ENCODE data around the gene IFI27L2.

IFI27L2 gene

GRCh38 chr14:94100847-94101246 is 28.6 kb downstream of the IFI27L2 start:
- DNase-seq (ENCODE audit: low spot score) = no peak

GRCh38 chr14:94099006-94099405 is 30.4 kb downstream of the IFI27L2 start:
- DNase-seq (ENCODE audit: low spot score) = no peak

GRCh38 chr14:94098326-94098992 is 30.9 kb downstream of the IFI27L2 start:
- no peak for DNase-seq (ENCODE audit: low spot score)

- DNase-seq (ENCODE audit: low spot score) = no peak
Measured at GRCh38 chr14:94097091-94097490, 32.3 kb downstream of the IFI27L2 start.

- DNase-seq (ENCODE audit: low spot score) = no peak
Measured at GRCh38 chr14:94093418-94093817, 36.0 kb downstream of the IFI27L2 start.

- DNase-seq (ENCODE audit: low spot score) = no peak
Measured at GRCh38 chr14:94089479-94089878, 39.9 kb downstream of the IFI27L2 start.

- DNase-seq (ENCODE audit: low spot score) = no peak
Measured at GRCh38 chr14:94088516-94088915, 40.9 kb downstream of the IFI27L2 start.

- no peak for DNase-seq (ENCODE audit: low spot score)
Measured at GRCh38 chr14:94087891-94088290, 41.5 kb downstream of the IFI27L2 start.

GRCh38 chr14:94081386-94081820 is 48.0 kb downstream of the IFI27L2 start:
- DNase-seq (ENCODE audit: low spot score) = no peak

- peak; percentile 87 for DNase-seq (ENCODE audit: low spot score)
Measured at GRCh38 chr14:94080621-94081385, 48.6 kb downstream of the IFI27L2 start, which contains the start of the genes DDX24 and IFI27L1. DDX24 (minus strand) TSS chr14:94081202; CDS start chr14:94079742, 1,460 bp downstream. IFI27L1 (plus strand) TSS chr14:94081310; CDS start chr14:94096938, 15,628 bp downstream.

GRCh38 chr14:94079891-94080620 is 49.3 kb downstream of the IFI27L2 start:
- DNase-seq (ENCODE audit: low spot score) = peak; percentile 29

- DNase-seq (ENCODE audit: low spot score) = no peak
Measured at GRCh38 chr14:94077823-94078222, 51.6 kb downstream of the IFI27L2 start.
